ENCODE data around the gene RALGAPB. TPM values are rescaled to one million over a fixed set of nuclear protein-coding genes. Genes with fewer than 3 reads are reported as not detected.
"Not testable (repeated sequence)": the region's sequence is repeated elsewhere in the genome, so short reads cannot be mapped to it uniquely, and the experiment has no call there.

The RALGAPB gene
- total RNA-seq, 3 donors from 2014 or later, result 23.7 to 25.5 (median 24.8) TPM

DNA sequence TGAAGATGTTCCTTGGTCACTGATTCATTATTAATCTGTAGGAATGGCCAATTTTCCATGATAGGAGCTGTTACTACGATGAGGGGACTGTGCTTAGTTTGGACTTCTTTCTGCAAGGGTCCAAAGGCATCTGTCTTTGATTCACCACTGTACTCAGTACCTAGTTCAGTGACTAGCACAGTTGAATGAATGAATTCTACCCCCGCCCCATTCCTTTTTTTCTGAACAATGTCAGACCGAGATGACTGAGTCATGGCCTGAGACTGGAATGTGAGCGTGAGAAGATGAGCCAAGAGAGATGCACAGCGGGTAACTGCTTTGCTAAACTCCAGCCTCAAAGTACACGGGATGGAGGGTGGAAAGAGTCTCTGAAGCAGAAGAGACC lies 37.1 kb upstream of the RALGAPB start:
- Mint-ChIP-seq H3K27me3 (ENCODE audit: low read depth) (peaks cover 7% of the 10 kb centered on the region), H3K4me1 (ENCODE audit: low read depth) (peaks cover 32% of the 10 kb centered on the region), H3K36me3 (ENCODE audit: insufficient read depth) (peaks cover 35% of the 10 kb centered on the region), H3K4me3 (peak overlapping the region; percentile 96), H3K9me3 (no peaks in the 10 kb centered on the region)
- no peak for ATAC-seq
- DNase-seq, result no peak

DNA sequence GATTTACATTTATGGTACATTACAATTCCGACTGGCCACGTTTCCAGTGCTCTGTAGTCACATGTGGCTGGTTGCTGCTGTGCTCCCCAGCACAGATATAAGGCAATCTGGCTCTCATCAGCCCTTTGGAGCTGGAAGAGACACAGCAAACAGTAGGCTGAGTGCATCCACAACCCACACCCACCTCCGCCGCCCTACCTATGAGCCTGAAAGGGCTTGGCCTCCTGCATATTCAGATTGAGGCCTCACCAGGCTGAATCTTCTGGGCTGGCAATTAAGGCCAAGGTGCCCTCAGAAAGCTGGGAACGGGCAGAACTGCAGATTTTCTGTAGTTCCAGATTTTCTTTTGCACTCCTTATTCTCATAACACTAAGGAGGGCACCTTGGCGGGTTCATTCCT lies 34.8 kb upstream of the RALGAPB start:
- Mint-ChIP-seq H3K4me1 (ENCODE audit: low read depth) (peaks cover 12% of the 10 kb centered on the region), H3K9me3 (no peaks in the 10 kb centered on the region), H3K36me3 (ENCODE audit: insufficient read depth) (peaks cover 14% of the 10 kb centered on the region), H3K27me3 (ENCODE audit: low read depth) (peaks cover 19% of the 10 kb centered on the region), H3K4me3 (no peak overlapping the region)
- DNase-seq (no peak), ATAC-seq (no peak)

DNA sequence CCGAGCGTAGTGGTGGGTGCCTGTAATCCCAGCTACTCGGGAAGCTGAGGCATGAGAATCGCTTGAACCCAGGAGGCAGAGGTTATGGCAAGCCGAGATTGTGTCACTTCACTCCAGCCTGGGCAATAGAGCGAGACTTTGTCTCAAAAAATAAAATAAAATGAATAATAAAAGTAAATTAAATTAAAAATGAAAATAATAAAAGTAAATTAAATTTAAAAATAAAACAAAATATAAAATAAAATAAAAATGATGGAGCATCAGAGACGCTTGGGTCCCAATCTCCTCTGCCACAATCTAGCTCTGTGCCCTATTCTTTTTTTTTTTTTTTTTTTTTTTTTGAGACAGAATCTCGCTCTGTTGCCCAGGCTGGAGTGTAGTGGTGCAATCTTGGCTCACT lies 31.5 kb upstream of the RALGAPB start:
- not testable (repeated sequence) for H3K4me3 Mint-ChIP-seq; ATAC-seq; H3K4me1 Mint-ChIP-seq (ENCODE audit: low read depth); H3K36me3 Mint-ChIP-seq (ENCODE audit: insufficient read depth); DNase-seq; H3K9me3 Mint-ChIP-seq
- H3K27me3 Mint-ChIP-seq (ENCODE audit: low read depth), result peaks cover 19% of the 10 kb centered on the region

DNA sequence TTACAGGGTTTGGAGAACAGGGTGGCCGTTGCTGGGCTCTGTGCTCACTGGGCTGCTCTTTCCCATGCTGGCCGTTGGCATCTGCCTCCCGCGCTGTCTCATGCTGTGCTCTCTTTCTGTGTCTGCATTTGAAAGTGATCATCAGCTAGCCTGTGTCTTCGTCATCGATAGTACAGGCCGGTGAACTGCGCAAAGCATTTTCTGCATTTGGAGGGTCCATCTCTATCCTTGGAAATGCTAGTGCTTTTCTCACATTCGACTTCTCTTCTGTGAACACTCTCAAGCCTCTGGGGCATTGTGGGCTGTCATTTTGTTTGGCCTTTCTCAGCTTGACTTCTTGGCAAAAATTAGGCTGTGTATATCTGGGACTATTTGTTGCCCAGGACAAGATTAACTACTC lies 30.7 kb upstream of the RALGAPB start:
- ATAC-seq (no peak), DNase-seq (no peak)
- no peaks in the 10 kb centered on the region for H3K36me3 Mint-ChIP-seq (ENCODE audit: insufficient read depth)
- H3K4me3 Mint-ChIP-seq, result no peak overlapping the region
- peaks cover 9% of the 10 kb centered on the region for H3K4me1 Mint-ChIP-seq (ENCODE audit: low read depth)
- H3K27me3 Mint-ChIP-seq (ENCODE audit: low read depth), result peaks cover 19% of the 10 kb centered on the region
- H3K9me3 Mint-ChIP-seq, result no peaks in the 10 kb centered on the region

GRCh38 chr20:38445381-38445796 lies 27.3 kb upstream of the RALGAPB start:
- H3K4me1 Mint-ChIP-seq (ENCODE audit: low read depth), result peaks cover 29% of the 10 kb centered on the region
- H3K9me3 Mint-ChIP-seq, result no peaks in the 10 kb centered on the region
- no peak for ATAC-seq
- H3K4me3 Mint-ChIP-seq, result no peak overlapping the region
- H3K36me3 Mint-ChIP-seq (ENCODE audit: insufficient read depth), result peaks cover 12% of the 10 kb centered on the region
- H3K27me3 Mint-ChIP-seq (ENCODE audit: low read depth), result peaks cover 13% of the 10 kb centered on the region
- DNase-seq, result no peak

GRCh38 chr20:38445901-38446425 lies 26.7 kb upstream of the RALGAPB start:
- peaks cover 17% of the 10 kb centered on the region for H3K36me3 Mint-ChIP-seq (ENCODE audit: insufficient read depth)
- H3K27me3 Mint-ChIP-seq (ENCODE audit: low read depth), result peaks cover 8% of the 10 kb centered on the region
- peaks cover 33% of the 10 kb centered on the region for H3K4me1 Mint-ChIP-seq (ENCODE audit: low read depth)
- DNase-seq (no peak), ATAC-seq (no peak)
- peak overlapping the region; percentile 81 for H3K4me3 Mint-ChIP-seq
- H3K9me3 Mint-ChIP-seq, result no peaks in the 10 kb centered on the region

DNA sequence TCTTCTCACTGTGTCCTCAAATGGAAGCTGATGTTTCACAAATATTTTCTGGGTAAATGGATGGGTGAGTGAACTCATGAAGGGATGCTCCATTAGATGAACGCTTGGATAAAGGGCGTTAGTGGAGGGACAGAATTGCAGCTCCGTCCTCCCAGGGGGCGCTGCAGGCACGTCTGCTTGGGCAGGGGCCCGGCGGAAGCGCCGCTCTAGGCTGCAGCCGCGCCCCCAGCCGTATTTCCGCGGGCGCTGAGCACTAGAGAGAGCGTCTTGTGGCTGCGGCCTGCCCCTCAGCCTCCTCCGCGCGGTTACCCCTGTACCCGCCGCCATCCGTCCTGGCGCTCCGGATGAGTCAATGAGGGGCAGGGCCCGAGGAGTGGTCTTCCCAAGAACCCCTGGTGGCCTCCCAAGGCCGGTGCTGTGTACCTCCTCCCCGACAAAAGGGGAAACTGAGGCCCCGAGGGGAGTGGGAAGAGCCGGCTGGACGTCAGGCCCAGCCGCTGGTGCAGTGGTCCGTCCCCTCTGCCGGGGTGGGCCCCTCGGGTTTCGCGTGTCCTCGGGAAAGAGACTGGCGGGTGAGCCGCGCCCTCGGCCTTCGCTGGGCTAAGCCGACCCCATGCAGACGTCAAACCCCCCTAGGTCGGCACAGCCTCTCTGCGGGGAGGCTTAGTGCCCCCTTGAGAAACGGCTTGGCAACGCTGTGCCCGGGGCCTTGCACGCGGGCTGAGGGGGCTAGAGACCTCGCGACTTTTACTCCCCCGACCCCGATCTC lies 26.0 kb upstream of the RALGAPB start:
- ATAC-seq (peak; percentile 97 to 99), DNase-seq (peak; percentile 94)
- H3K36me3 Mint-ChIP-seq (ENCODE audit: insufficient read depth), result peaks cover 22% of the 10 kb centered on the region
- peaks cover 33% of the 10 kb centered on the region for H3K4me1 Mint-ChIP-seq (ENCODE audit: low read depth)
- H3K4me3 Mint-ChIP-seq, result peak overlapping the region; percentile 81
- peaks cover 6% of the 10 kb centered on the region for H3K27me3 Mint-ChIP-seq (ENCODE audit: low read depth)
- no peaks in the 10 kb centered on the region for H3K9me3 Mint-ChIP-seq

DNA sequence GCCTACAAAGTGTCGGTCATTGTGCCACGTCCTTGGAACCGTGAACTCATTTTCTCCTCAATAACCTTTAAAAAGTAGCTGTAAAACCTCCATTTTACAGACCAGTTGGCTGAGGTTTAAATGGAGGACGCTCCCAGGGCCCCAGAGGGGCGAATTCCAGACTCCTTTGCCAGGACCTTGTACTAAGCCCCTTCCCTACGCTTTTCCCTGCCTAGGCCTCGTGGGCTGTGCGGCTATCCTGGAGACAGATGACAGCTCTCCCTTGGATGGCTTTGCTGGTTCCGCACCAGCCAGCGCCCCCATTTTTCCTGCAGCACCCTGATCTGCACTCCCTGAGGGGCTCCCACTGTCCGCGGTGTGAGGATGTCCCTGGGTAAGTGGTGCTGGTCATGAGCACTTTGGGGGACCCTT lies 25.4 kb upstream of the RALGAPB start:
- Mint-ChIP-seq H3K36me3 (ENCODE audit: insufficient read depth) (peaks cover 22% of the 10 kb centered on the region), H3K4me1 (ENCODE audit: low read depth) (peaks cover 33% of the 10 kb centered on the region)
- DNase-seq, result no peak

GRCh38 chr20:38447931-38448675 lies 24.5 kb upstream of the RALGAPB start:
- H3K27me3 Mint-ChIP-seq (ENCODE audit: low read depth), result no peaks in the 10 kb centered on the region
- peak overlapping the region; percentile 81 for H3K4me3 Mint-ChIP-seq
- peaks cover 33% of the 10 kb centered on the region for H3K4me1 Mint-ChIP-seq (ENCODE audit: low read depth)
- peaks cover 22% of the 10 kb centered on the region for H3K36me3 Mint-ChIP-seq (ENCODE audit: insufficient read depth)
- DNase-seq (no peak), ATAC-seq (no peak)
- no peaks in the 10 kb centered on the region for H3K9me3 Mint-ChIP-seq

More for the DNA sequence above, 25.4 kb upstream of the RALGAPB start:
- no peaks in the 10 kb centered on the region for H3K9me3 Mint-ChIP-seq
- H3K4me3 Mint-ChIP-seq, result peak overlapping the region; percentile 81
- no peaks in the 10 kb centered on the region for H3K27me3 Mint-ChIP-seq (ENCODE audit: low read depth)
- no peak for ATAC-seq

DNA sequence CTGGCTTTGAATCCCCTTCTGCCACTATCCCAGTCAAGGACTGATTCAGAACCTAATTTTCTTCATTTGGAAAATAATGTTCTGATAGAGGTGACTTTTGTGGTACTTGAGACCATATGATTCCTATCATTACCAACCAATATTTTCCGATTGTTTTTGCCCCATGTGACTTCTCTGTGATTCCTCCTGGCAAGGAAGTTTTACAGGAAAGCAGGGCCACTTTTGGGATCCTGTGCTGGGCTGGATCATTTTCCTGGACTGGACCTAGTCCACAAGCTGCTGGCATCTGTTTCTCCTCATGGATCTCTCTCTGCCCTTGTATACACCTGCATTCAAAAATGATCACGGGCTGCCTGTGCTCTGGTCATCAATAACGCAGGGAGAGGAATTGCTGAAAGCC lies 23.6 kb upstream of the RALGAPB start:
- peaks cover 22% of the 10 kb centered on the region for H3K36me3 Mint-ChIP-seq (ENCODE audit: insufficient read depth)
- peaks cover 33% of the 10 kb centered on the region for H3K4me1 Mint-ChIP-seq (ENCODE audit: low read depth)
- no peaks in the 10 kb centered on the region for H3K27me3 Mint-ChIP-seq (ENCODE audit: low read depth)
- H3K4me3 Mint-ChIP-seq, result no peak overlapping the region
- no peak for DNase-seq
- no peaks in the 10 kb centered on the region for H3K9me3 Mint-ChIP-seq
- ATAC-seq, result no peak

DNA sequence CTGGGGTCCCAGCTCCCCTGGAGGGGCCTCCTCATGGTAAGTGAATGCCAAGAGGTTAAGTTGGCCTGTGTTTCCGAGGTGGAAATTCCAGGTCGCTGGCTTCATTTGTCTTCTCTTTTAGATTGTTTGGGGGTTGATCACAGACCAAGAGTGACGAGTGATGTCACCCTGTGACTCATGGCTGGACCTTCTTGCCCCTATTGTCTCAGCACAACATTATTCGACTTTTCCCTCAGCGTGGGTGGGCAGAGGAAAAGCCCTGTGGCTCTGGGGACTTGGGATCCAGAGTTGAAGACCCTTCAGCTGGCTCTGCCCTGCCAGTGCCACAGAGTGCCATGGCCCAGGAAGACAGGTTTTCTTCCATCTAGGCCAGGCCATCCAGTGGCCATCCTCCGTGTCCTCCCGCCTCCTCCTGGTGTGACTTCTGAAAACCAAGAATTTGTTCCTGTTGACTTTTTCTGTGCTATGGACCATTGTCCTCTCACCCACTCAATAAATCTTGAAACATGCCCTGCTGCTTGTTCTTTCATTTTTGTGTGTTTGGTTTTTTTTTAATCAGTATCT lies 22.1 kb upstream of the RALGAPB start:
- Mint-ChIP-seq H3K36me3 (ENCODE audit: insufficient read depth) (peaks cover 22% of the 10 kb centered on the region), H3K27me3 (ENCODE audit: low read depth) (no peaks in the 10 kb centered on the region), H3K4me1 (ENCODE audit: low read depth) (peaks cover 32% of the 10 kb centered on the region), H3K4me3 (no peak overlapping the region), H3K9me3 (no peaks in the 10 kb centered on the region)
- ATAC-seq (no peak), DNase-seq (no peak)

DNA sequence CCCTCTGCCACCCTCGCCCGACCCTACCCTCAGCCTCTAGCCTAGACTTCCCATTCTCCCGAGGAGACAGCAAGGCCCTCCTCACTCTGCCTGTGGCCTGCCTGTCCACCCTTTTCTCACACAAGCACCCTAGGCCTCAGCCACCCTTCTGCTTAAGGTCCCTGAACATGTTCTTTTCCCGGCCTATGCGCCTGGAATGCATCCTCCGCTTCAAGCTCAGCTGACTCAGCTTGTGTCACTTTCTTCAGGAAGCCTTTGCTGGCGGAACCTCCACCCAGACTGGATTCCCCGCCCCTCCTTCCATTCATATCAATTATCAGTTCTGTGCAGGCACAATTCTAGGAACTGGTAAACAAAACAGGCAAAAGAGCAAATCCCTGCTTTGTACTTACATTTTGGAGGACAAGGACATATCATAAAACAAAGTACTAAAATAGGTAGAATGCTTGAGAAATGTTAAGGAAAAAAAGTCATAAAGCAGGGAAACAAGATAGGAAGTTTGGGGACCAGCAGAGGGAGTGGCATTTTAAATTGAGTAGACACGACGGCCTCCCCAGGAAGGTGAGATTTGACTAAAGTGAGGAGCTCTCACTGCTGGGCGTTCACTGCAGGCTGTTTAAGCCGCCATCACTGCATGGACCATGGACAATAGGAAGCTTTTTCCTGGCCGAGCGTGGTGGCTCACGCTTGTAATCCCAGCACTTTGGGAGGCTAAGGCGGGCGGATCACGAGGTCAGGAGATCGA lies 19.6 kb upstream of the RALGAPB start:
- ATAC-seq, result no peak
- no peak overlapping the region for H3K4me3 Mint-ChIP-seq

DNA sequence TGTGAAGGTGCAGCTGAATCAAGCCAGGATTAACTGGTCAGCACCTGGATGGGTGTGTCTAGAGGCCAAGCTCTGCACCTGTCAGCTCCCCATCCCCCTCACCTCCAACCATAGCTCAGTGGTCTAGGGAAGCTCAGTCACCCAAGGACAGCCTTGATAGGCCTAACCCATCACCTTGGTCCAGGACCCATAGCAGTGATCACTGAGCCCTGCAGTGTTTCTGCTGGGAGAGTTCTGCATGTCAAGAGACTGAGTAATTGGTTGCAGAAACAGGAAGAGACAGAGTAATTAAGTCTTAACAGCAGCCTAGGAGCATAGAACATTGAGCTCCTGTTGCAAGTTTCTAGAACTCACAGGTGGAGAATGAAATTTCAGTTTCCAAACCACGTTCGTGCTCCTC lies 18.7 kb upstream of the RALGAPB start:
- ATAC-seq (no peak), DNase-seq (no peak)
- H3K4me3 Mint-ChIP-seq, result no peak overlapping the region

More for the DNA sequence above, 19.6 kb upstream of the RALGAPB start:
- Mint-ChIP-seq H3K27me3 (ENCODE audit: low read depth) (no peaks in the 10 kb centered on the region), H3K36me3 (ENCODE audit: insufficient read depth) (peaks cover 22% of the 10 kb centered on the region), H3K4me1 (ENCODE audit: low read depth) (peaks cover 14% of the 10 kb centered on the region), H3K9me3 (no peaks in the 10 kb centered on the region)
- DNase-seq, result no peak

More for the DNA sequence above, 18.7 kb upstream of the RALGAPB start:
- Mint-ChIP-seq H3K4me1 (ENCODE audit: low read depth) (peaks cover 8% of the 10 kb centered on the region), H3K36me3 (ENCODE audit: insufficient read depth) (peaks cover 22% of the 10 kb centered on the region), H3K9me3 (no peaks in the 10 kb centered on the region), H3K27me3 (ENCODE audit: low read depth) (no peaks in the 10 kb centered on the region)

Measured in activated T-cell treated with anti-CD3 and anti-CD28 coated beads, Interleukin-2, amount 50 U/mL, for 4 hours (primary cell).